ENCODE results near the gene UBR1.

Gene UBR1

GRCh38 chr15:43106486-43106829 is 620 bp upstream of the UBR1 start:
- no peak for DNase-seq

- DNase-seq = no peak
Measured at GRCh38 chr15:43105077-43105736, 631 bp downstream of the UBR1 start.

GRCh38 chr15:43104426-43104825 is 1.4 kb downstream of the UBR1 start:
- DNase-seq = no peak

GRCh38 chr15:43103907-43104306 is 1.9 kb downstream of the UBR1 start:
- no peak for DNase-seq

GRCh38 chr15:43102187-43102586 is 3.7 kb downstream of the UBR1 start:
- DNase-seq = no peak

GRCh38 chr15:43100971-43101370 is 4.9 kb downstream of the UBR1 start:
- no peak for DNase-seq

GRCh38 chr15:43099105-43099845 is 6.6 kb downstream of the UBR1 start:
- no peak for DNase-seq

- DNase-seq = no peak
Measured at GRCh38 chr15:43096411-43096810, 9.4 kb downstream of the UBR1 start.

- no peak for DNase-seq
Measured at GRCh38 chr15:43095708-43096347, 10.0 kb downstream of the UBR1 start.

- DNase-seq = no peak
Measured at GRCh38 chr15:43095243-43095642, 10.6 kb downstream of the UBR1 start.

GRCh38 chr15:43094416-43095030 is 11.3 kb downstream of the UBR1 start:
- no peak for DNase-seq

GRCh38 chr15:43093026-43093425 is 12.8 kb downstream of the UBR1 start:
- no peak for DNase-seq

- no peak for DNase-seq
Measured at GRCh38 chr15:43091859-43092258, 14.0 kb downstream of the UBR1 start.

- no peak for DNase-seq
Measured at GRCh38 chr15:43086551-43086950, 19.3 kb downstream of the UBR1 start.

- no peak for DNase-seq
Measured at GRCh38 chr15:43085921-43086320, 19.9 kb downstream of the UBR1 start.

- no peak for DNase-seq
Measured at GRCh38 chr15:43082509-43082908, 23.3 kb downstream of the UBR1 start.

- DNase-seq = no peak
Measured at GRCh38 chr15:43081283-43081682, 24.6 kb downstream of the UBR1 start.

- no peak for DNase-seq
Measured at GRCh38 chr15:43071451-43071850, 34.4 kb downstream of the UBR1 start.

- no peak for DNase-seq
Measured at GRCh38 chr15:43070893-43071292, 34.9 kb downstream of the UBR1 start.

GRCh38 chr15:43070249-43070648 is 35.6 kb downstream of the UBR1 start:
- DNase-seq = no peak

GRCh38 chr15:43067717-43068461 is 37.9 kb downstream of the UBR1 start:
- DNase-seq = no peak

- no peak for DNase-seq
Measured at GRCh38 chr15:43056696-43057095, 49.1 kb downstream of the UBR1 start.

GRCh38 chr15:43052860-43053259 is 53.0 kb downstream of the UBR1 start:
- DNase-seq = no peak

Data from central memory CD4-positive, alpha-beta T cell (primary cell).